ENCODE results near the gene GSAP. TPM values are rescaled to one million over a fixed set of nuclear protein-coding genes. Genes with fewer than 3 reads are reported as not detected.
A peak's percentile ranks its signal among the peaks of the same experiment; 100 is the strongest.

GSAP gene
- total RNA-seq, 4 donors from 2014 or later, result 43.1 to 65.2 (median 52.4) TPM

GRCh38 chr7:77270094-77270480, 146.1 kb downstream of the GSAP start:
- intact Hi-C loops (cut with DNase I), result no loop called here
- DNase-seq, result no peak
- Histone ChIP-seq H3K27me3 (no peaks in the 10 kb centered on the region), H3K9me3 (no peaks in the 10 kb centered on the region), H3K4me3 (replicated peaks in 1 of 3) (no peak overlapping the region), H3K27ac (peak overlapping the region; percentile 69 to 77 (median 77)), H3K36me3 (no peaks in the 10 kb centered on the region), H3K4me1 (peaks cover 16 to 26% of the 10 kb centered on the region in 2 donors)
- WGBS, 2 donors, result 68 to 83% methylated on average over 1 of the region's 1 CpG
- TF ChIP-seq POLR2A (IDR thresholded peaks at IDR 0.05) (no peak), CTCF (IDR thresholded peaks at IDR 0.05) (no peak)

- no peak overlapping the region for H3K4me3 ChIP-seq (replicated peaks in 1 of 3)
- peaks cover 16 to 26% of the 10 kb centered on the region in 2 donors for H3K4me1 ChIP-seq
- intact Hi-C loops (cut with DNase I), result no loop called here
- H3K27me3 ChIP-seq, result no peaks in the 10 kb centered on the region
- no peaks in the 10 kb centered on the region for H3K36me3 ChIP-seq
- no peak for TF ChIP-seq CTCF (IDR thresholded peaks at IDR 0.05)
- peak overlapping the region; percentile 69 to 77 (median 77) for H3K27ac ChIP-seq
- no peaks in the 10 kb centered on the region for H3K9me3 ChIP-seq
- 64 to 65% methylated on average over 4 of the region's 4 CpGs for WGBS, 2 donors
- DNase-seq, result peak; percentile 70 to 75
These were observed 146.6 kb downstream of the GSAP start for GRCh38 chr7:77269360-77270093.

GRCh38 chr7:77266291-77266794, 149.8 kb downstream of the GSAP start:
- Histone ChIP-seq H3K9me3 (no peaks in the 10 kb centered on the region), H3K4me3 (replicated peaks in 1 of 3) (no peak overlapping the region), H3K27ac (no peak overlapping the region), H3K36me3 (no peaks in the 10 kb centered on the region), H3K4me1 (peaks cover 16 to 22% of the 10 kb centered on the region in 2 donors), H3K27me3 (no peaks in the 10 kb centered on the region)
- intact Hi-C loops (cut with DNase I), result no loop called here
- no peak for DNase-seq
- TF ChIP-seq POLR2A (IDR thresholded peaks at IDR 0.05), result no peak
- no peak for TF ChIP-seq CTCF (IDR thresholded peaks at IDR 0.05)
- WGBS, 2 donors, result 88 to 92% methylated on average over 2 of the region's 2 CpGs

- WGBS, 2 donors, result 87 to 94% methylated on average over 4 of the region's 4 CpGs
- intact Hi-C loops (cut with DNase I), result no loop called here
- H3K4me3 ChIP-seq (replicated peaks in 1 of 3), result no peak overlapping the region
- no peak for TF ChIP-seq POLR2A (IDR thresholded peaks at IDR 0.05)
- TF ChIP-seq CTCF (IDR thresholded peaks at IDR 0.05), result no peak
- H3K27me3 ChIP-seq, result no peaks in the 10 kb centered on the region
- DNase-seq, result no peak
- H3K27ac ChIP-seq, result no peak overlapping the region
- H3K36me3 ChIP-seq, result no peaks in the 10 kb centered on the region
- H3K9me3 ChIP-seq, result no peaks in the 10 kb centered on the region
- peaks cover 15 to 18% of the 10 kb centered on the region in 2 donors for H3K4me1 ChIP-seq
These were observed 150.5 kb downstream of the GSAP start for GRCh38 chr7:77265666-77266065.

- H3K27ac ChIP-seq, result no peak overlapping the region
- DNase-seq, result no peak
- intact Hi-C loops (cut with DNase I), result no loop called here
These were observed 153.8 kb downstream of the GSAP start for GRCh38 chr7:77262316-77262715.

More at GRCh38 chr7:77262316-77262715, 153.8 kb downstream of the GSAP start:
- no peaks in the 10 kb centered on the region for H3K36me3 ChIP-seq
- H3K4me3 ChIP-seq (replicated peaks in 1 of 3), result no peak overlapping the region
- no peak for TF ChIP-seq CTCF (IDR thresholded peaks at IDR 0.05)
- TF ChIP-seq POLR2A (IDR thresholded peaks at IDR 0.05), result no peak
- no peaks in the 10 kb centered on the region for H3K9me3 ChIP-seq
- H3K4me1 ChIP-seq, result no peaks in the 10 kb centered on the region
- no peaks in the 10 kb centered on the region for H3K27me3 ChIP-seq
- WGBS, 2 donors, result 92 to 97% methylated on average over 4 of the region's 4 CpGs

Measured in thyroid gland (tissue), 4 donors.